H1 (cell line): ENCODE measurements around the gene POLR2C. TPM values are rescaled to one million over a fixed set of nuclear protein-coding genes. Genes with fewer than 3 reads are reported as not detected.

Experiments
- CTCF ChIA-PET: fragments of 300-600 bp; sonication (Branson Sonifier 250); formaldehyde crosslinking; loops from one replicate; lab custom pipeline; 2021; ENCODE audit not compliant: partially characterized antibody; lab: Charles Lee
- POLR2A ChIA-PET: fragments of 300-600 bp; sonication (Branson Sonifier 250); formaldehyde crosslinking; loops from one replicate; lab custom pipeline; 2021; ENCODE audit warnings: inconsistent platforms; ENCODE audit not compliant: partially characterized antibody; lab: Charles Lee
- DNase-seq, 2 experiments: peaks; one replicate each; pipeline versions ENCODE4 v3.0.0 to v3.0.0-alpha.2; 2010 to 2022; ENCODE audit warnings: low spot score in 2 of 2, low read depth in 1 of 2, mixed read lengths in 1 of 2
- FAIRE-seq: peaks from 2 replicates; lab custom pipeline; 2011; peaks lifted over from hg19 to GRCh38; lab: Jason Lieb, UNC
- H2AFZ ChIP-seq: 2 replicates; pipeline ENCODE4 v1.8.1; 2012; ENCODE audit warnings: low read length, inconsistent platforms
- H2AK5ac ChIP-seq: 2 replicates; pipeline ENCODE4 v1.6.1; 2013; ENCODE audit warnings: low read depth, low read length
- H2BK120ac ChIP-seq: replicated peaks from 2 replicates; pipeline ENCODE3; 2013; ENCODE audit warnings: low read depth, low read length, inconsistent platforms
- H2BK12ac ChIP-seq: 2 replicates; pipeline ENCODE4 v1.6.1; 2013; ENCODE audit warnings: low read depth, low read length
- H2BK15ac ChIP-seq: 2 replicates; pipeline ENCODE4 v1.6.1; 2013; ENCODE audit warnings: low read length
- H2BK20ac ChIP-seq: 2 replicates; pipeline ENCODE4 v1.6.1; 2013; ENCODE audit warnings: low read length
- H2BK5ac ChIP-seq: 2 replicates; pipeline ENCODE4 v1.6.1; 2013; ENCODE audit warnings: low read depth, low read length
- H3K14ac ChIP-seq: 2 replicates; pipeline ENCODE4 v1.6.1; 2013; ENCODE audit warnings: inconsistent platforms; ENCODE audit not compliant: insufficient read length
- H3K18ac ChIP-seq: 2 replicates; pipeline ENCODE4 v1.6.1; 2013; ENCODE audit warnings: low read length; ENCODE audit errors: extremely low read depth
- H3K23ac ChIP-seq: 2 replicates; pipeline ENCODE4 v1.6.1; 2013; ENCODE audit warnings: inconsistent platforms; ENCODE audit not compliant: insufficient read length
- H3K23me2 ChIP-seq: 2 replicates; pipeline ENCODE4 v1.6.1; 2013; ENCODE audit warnings: low read depth, low read length
- H3K27ac ChIP-seq: 2 replicates; pipeline ENCODE4 v1.6.1; 2011; ENCODE audit warnings: low read depth, low read length, inconsistent platforms
- H3K27me3 ChIP-seq, 4 experiments: replicated peaks in 1 of 4; 1 replicate in 1 of 4; 2 replicates in 3 of 4; pipeline versions ENCODE4 v1.6.1 to v1.8.1; 2011 to 2013; ENCODE audit warnings: low read length in 3 of 4, mild to moderate bottlenecking in 3 of 4, inconsistent platforms in 2 of 4, mixed read lengths in 2 of 4, moderate library complexity in 1 of 4; ENCODE audit not compliant: control insufficient read depth in 3 of 4, insufficient read depth in 3 of 4; ENCODE audit errors: extremely low read depth in 1 of 4
- H3K36me3 ChIP-seq, 4 experiments: 2 replicates each; pipeline versions ENCODE4 v1.6.1 to v1.8.1; 2011 to 2013; ENCODE audit warnings: mild to moderate bottlenecking in 4 of 4, low read length in 3 of 4, moderate library complexity in 2 of 4, control low read depth in 1 of 4, inconsistent platforms in 1 of 4; ENCODE audit not compliant: insufficient read depth in 4 of 4, control insufficient read depth in 2 of 4
- H3K4ac ChIP-seq: replicated peaks from 2 replicates; pipeline ENCODE3; 2013; ENCODE audit warnings: low read length, low read depth, mixed read lengths, inconsistent platforms; ENCODE audit not compliant: insufficient read length
- H3K4me1 ChIP-seq, 4 experiments: replicated peaks in 1 of 4; 1 replicate in 1 of 4; 2 replicates in 3 of 4; pipeline versions ENCODE4 v1.6.1 to v1.8.1; 2011 to 2013; ENCODE audit warnings: low read length in 3 of 4, inconsistent platforms in 2 of 4, mixed read lengths in 1 of 4; ENCODE audit not compliant: insufficient read depth in 4 of 4, control insufficient read depth in 3 of 4
- H3K4me2 ChIP-seq, 2 experiments: 2 replicates each; pipeline versions ENCODE4 v1.6.1 to v1.8.1; 2011 to 2013; ENCODE audit warnings: low read depth in 2 of 2, low read length in 2 of 2, control low read depth in 1 of 2, inconsistent platforms in 1 of 2, mild to moderate bottlenecking in 1 of 2; ENCODE audit not compliant: insufficient read depth in 1 of 2
- H3K4me3 ChIP-seq, 4 experiments: fragments of 200-600, 300-600 bp in 1 of 4; sonication (generic), shearing (Covaris generic), sonication (Bioruptor Twin) in 1 of 4; 2 replicates each; pipeline versions ENCODE4 v1.5.1 to v1.8.1; 2011 to 2016; ENCODE audit warnings: low read length in 4 of 4, low read depth in 3 of 4, control low read depth in 2 of 4, inconsistent platforms in 2 of 4, mild to moderate bottlenecking in 2 of 4, mixed read lengths in 1 of 4, moderate library complexity in 1 of 4; ENCODE audit not compliant: insufficient read depth in 2 of 4; ENCODE audit errors: extremely low read depth in 1 of 4
- H3K56ac ChIP-seq: replicated peaks from 2 replicates; pipeline ENCODE3; 2013; ENCODE audit warnings: low read depth, mild to moderate bottlenecking, mixed read lengths, low read length, inconsistent platforms; ENCODE audit not compliant: insufficient read length
- H3K79me1 ChIP-seq: 2 replicates; pipeline ENCODE4 v1.6.1; 2013; ENCODE audit warnings: low read depth, low read length, control low read depth
- H3K79me2 ChIP-seq, 2 experiments: 2 replicates each; pipeline versions ENCODE4 v1.6.1 to v1.8.1; 2012 to 2013; ENCODE audit warnings: low read length in 2 of 2, mild to moderate bottlenecking in 2 of 2, inconsistent platforms in 1 of 2; ENCODE audit not compliant: insufficient read depth in 2 of 2, control insufficient read depth in 1 of 2
- H3K9ac ChIP-seq, 4 experiments: replicated peaks in 1 of 4; 1 replicate in 1 of 4; 2 replicates in 3 of 4; pipeline versions ENCODE4 v1.6.1 to v1.8.1; 2011 to 2013; ENCODE audit warnings: low read depth in 3 of 4, low read length in 3 of 4, control low read depth in 2 of 4, mild to moderate bottlenecking in 2 of 4, moderate library complexity in 2 of 4, inconsistent platforms in 1 of 4; ENCODE audit errors: extremely low read depth in 1 of 4
- H3K9me3 ChIP-seq, 2 experiments: 2 replicates each; pipeline versions ENCODE4 v1.6.1 to v1.8.1; 2012 to 2013; ENCODE audit warnings: mild to moderate bottlenecking in 2 of 2, moderate library complexity in 2 of 2, control low read depth in 1 of 2, inconsistent platforms in 1 of 2, low read depth in 1 of 2, low read length in 1 of 2, mixed read lengths in 1 of 2; ENCODE audit not compliant: insufficient read depth in 2 of 2
- H4K20me1 ChIP-seq, 2 experiments: replicated peaks in 1 of 2; 2 replicates each; pipeline versions ENCODE3 to v1.8.1; 2011 to 2013; ENCODE audit warnings: inconsistent platforms in 2 of 2, low read length in 2 of 2, mild to moderate bottlenecking in 1 of 2; ENCODE audit not compliant: insufficient read depth in 2 of 2, control insufficient read depth in 1 of 2
- H4K5ac ChIP-seq: 2 replicates; pipeline ENCODE4 v1.6.1; 2013; ENCODE audit warnings: low read length, low read depth, mixed read lengths, inconsistent platforms; ENCODE audit not compliant: insufficient read length
- H4K8ac ChIP-seq: 2 replicates; pipeline ENCODE4 v1.8.0; 2013; ENCODE audit warnings: mild to moderate bottlenecking, moderate library complexity, low read length, inconsistent platforms; ENCODE audit not compliant: insufficient read depth; ENCODE audit errors: extremely low read depth
- H4K91ac ChIP-seq: replicated peaks from 2 replicates; pipeline ENCODE3; 2013; ENCODE audit warnings: low read length, mixed read lengths, inconsistent platforms; ENCODE audit not compliant: insufficient read length
- RAD21 ChIP-seq, 2 experiments: IDR thresholded peaks in 1 of 2; conservative IDR thresholded peaks in 1 of 2; 2 replicates each; pipeline ENCODE4 v1.6.1; 2011; ENCODE audit warnings: low read depth in 2 of 2, low read length in 2 of 2, improper control_type of control experiment in 1 of 2, inconsistent platforms in 1 of 2, mild to moderate bottlenecking in 1 of 2, moderate library complexity in 1 of 2
- TEAD4 ChIP-seq: IDR thresholded peaks from 2 replicates; pipeline ENCODE4 v1.6.1; 2012; ENCODE audit warnings: low read depth, low read length, inconsistent platforms, mixed read lengths
- WGBS, 2 experiments: shearing (Covaris generic) in 1 of 2; methylation state at CpG; one replicate each; pipeline versions ENCODE4 v1.1.6 to v1.1.7; 2013 to 2015; ENCODE audit warnings: low lambda C conversion rate in 2 of 2, mixed read lengths in 2 of 2, inconsistent platforms in 1 of 2, low coverage in 1 of 2, missing lambda C conversion rate in 1 of 2; ENCODE audit not compliant: insufficient replicate concordance in 2 of 2, insufficient coverage in 1 of 2, insufficient read length in 1 of 2; ENCODE audit errors: extremely low coverage in 1 of 2, missing lambda C conversion rate in 1 of 2; 5-methylcytosine and 5-hydroxymethylcytosine counted together
- polyA plus RNA-seq, 7 experiments: library from polyadenylated mRNA; depleted of rRNA in 3 of 7; stranded (reverse) in 5 of 7; unstranded in 2 of 7; fragments of >200 nt in 5 of 7; fragments of 200-250 nt in 2 of 7; gene quantifications; 1 replicate in 5 of 7; 2 replicates in 1 of 7; 4 replicates in 1 of 7; pipeline versions ENCODE4 v1.2.1 to v1.2.3, GENCODE V29; 2011 to 2013; ENCODE audit warnings: missing spikeins in 2 of 7, mixed read lengths in 2 of 7
- total RNA-seq: library from RNA; stranded (reverse); fragmentation: NEBNext Ultra II Directional; extraction: Animal tissue kit (Norgen Biotek cat#: 25700); gene quantifications from 2 replicates; pipeline ENCODE4 v1.2.1, GENCODE V29; 2021

The POLR2C gene
- total and polyA plus RNA-seq, 2 of the 8 experiments (the other 6 are each of a cell fraction or from before 2014, with no cell fraction given) = 72.5 to 132 TPM

GRCh38 chr16:57518520-57518919, 56.0 kb downstream of the POLR2C start:
- Histone ChIP-seq H3K27me3 (peaks cover 0 to 2% (median 0%) of the 10 kb centered on the region in 4 experiments; a peak in 2 of 7 replicates), H2AFZ (no peak overlapping the region), H2BK15ac (no peak overlapping the region), H3K9ac (no peak overlapping the region), H3K14ac (no peak overlapping the region), H3K79me2 (no peaks in the 10 kb centered on the region), H3K36me3 (no peaks in the 10 kb centered on the region; a peak in 1 of 8 replicates), H4K8ac (peak overlapping the region; percentile 51; the same call in 1 of the 2 replicates), H3K23ac (no peak overlapping the region), H3K4ac (no peak overlapping the region), H3K4me2 (no peak overlapping the region), H3K79me1 (no peaks in the 10 kb centered on the region), H2BK5ac (no peak overlapping the region), H3K4me1 (peaks cover 0 to 3% (median 0%) of the 10 kb centered on the region in 4 experiments; a peak in 1 of 7 replicates), H2AK5ac (no peak overlapping the region), H4K5ac (no peak overlapping the region), H2BK12ac (0 out of 2 replicates have a peak overlapping the region, but pooled peaks have one; percentile 50), H2BK120ac (no peak overlapping the region), H3K27ac (no peak overlapping the region), H3K4me3 (no peak overlapping the region), H3K23me2 (no peaks in the 10 kb centered on the region), H2BK20ac (no peak overlapping the region), H3K9me3 (no peaks in the 10 kb centered on the region), H3K56ac (no peak overlapping the region), H3K18ac (no peak overlapping the region), H4K20me1 (peaks cover 0 to 3% of the 10 kb centered on the region in 2 experiments), H4K91ac (peak overlapping the region; percentile 10)
- 91% methylated on average over 13 of the region's 13 CpGs; no CpG with 5 or more reads in 1 of the 2 experiments for WGBS, 2 experiments
- FAIRE-seq (no peak), DNase-seq (no peak)
- ChIA-PET POLR2A (interaction anchor here (1.2 to 5.1 kb wide), 9 partner anchors 8 to 100 kb away, joined by 3 to 28 read pairs (median 4); partner anchors contain the start of genes DOK4 and POLR2C), CTCF (interaction anchor here (0.6 to 13.9 kb wide), 24 partner anchors 7 to 516 kb away, joined by 3 to 210 read pairs (median 6); partner anchors contain the start of genes CIAPIN1, COQ9, DOK4 and POLR2C)
- TF ChIP-seq RAD21 (IDR thresholded peaks at IDR 0.05 in 1 of 2, conservative IDR thresholded peaks at IDR 0.05 in 1 of 2; ENCODE audit: low read depth in 2 of 2, low read length in 2 of 2) (peak; percentile 20 to 38; a peak in 3 of 4 replicates), TEAD4 (no peak)
